ENCODE measurements around the gene SFXN5. TPM values are rescaled to one million over a fixed set of nuclear protein-coding genes. Genes with fewer than 3 reads are reported as not detected.
A peak's percentile ranks its signal among the peaks of the same experiment; 100 is the strongest.

The SFXN5 gene
- total RNA-seq, 1 experiment from 2014 or later: 31.3 TPM

GRCh38 chr2:72926368-72926767 lies 145.1 kb downstream of the SFXN5 start:
- no peak overlapping the region for H3K4me3 ChIP-seq (ENCODE audit: low read depth, low read length)
- ChIA-PET POLR2A (no interaction called here), CTCF (interaction anchor here (0.6 to 1.7 kb wide), 2 partner anchors 33 to 39 kb away, joined by 3 to 12 read pairs; partner anchors contain the start of gene SPR)
- DNase-seq: no peak
- no peak overlapping the region for H3K27ac Mint-ChIP-seq (ENCODE audit: unreplicated experiment)
- no peaks in the 10 kb centered on the region for H3K36me3 ChIP-seq (ENCODE audit: control insufficient read depth, insufficient read depth, low read length)
- no TSS peak for BruUV-seq (replicated peaks)
- H3K4me3 Mint-ChIP-seq (ENCODE audit: unreplicated experiment): no peak overlapping the region
- no peaks in the 10 kb centered on the region for H3K9me3 Mint-ChIP-seq (ENCODE audit: unreplicated experiment)
- H3K27me3 ChIP-seq (replicated peaks; ENCODE audit: control insufficient read depth, insufficient read depth, low read length): peaks cover 3% of the 10 kb centered on the region; the same call in 1 of the 2 replicates
- no peaks in the 10 kb centered on the region for H3K4me1 ChIP-seq
- TF ChIP-seq, protein P1, sequence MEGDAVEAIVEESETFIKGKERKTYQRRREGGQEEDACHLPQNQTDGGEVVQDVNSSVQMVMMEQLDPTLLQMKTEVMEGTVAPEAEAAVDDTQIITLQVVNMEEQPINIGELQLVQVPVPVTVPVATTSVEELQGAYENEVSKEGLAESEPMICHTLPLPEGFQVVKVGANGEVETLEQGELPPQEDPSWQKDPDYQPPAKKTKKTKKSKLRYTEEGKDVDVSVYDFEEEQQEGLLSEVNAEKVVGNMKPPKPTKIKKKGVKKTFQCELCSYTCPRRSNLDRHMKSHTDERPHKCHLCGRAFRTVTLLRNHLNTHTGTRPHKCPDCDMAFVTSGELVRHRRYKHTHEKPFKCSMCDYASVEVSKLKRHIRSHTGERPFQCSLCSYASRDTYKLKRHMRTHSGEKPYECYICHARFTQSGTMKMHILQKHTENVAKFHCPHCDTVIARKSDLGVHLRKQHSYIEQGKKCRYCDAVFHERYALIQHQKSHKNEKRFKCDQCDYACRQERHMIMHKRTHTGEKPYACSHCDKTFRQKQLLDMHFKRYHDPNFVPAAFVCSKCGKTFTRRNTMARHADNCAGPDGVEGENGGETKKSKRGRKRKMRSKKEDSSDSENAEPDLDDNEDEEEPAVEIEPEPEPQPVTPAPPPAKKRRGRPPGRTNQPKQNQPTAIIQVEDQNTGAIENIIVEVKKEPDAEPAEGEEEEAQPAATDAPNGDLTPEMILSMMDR (IDR thresholded peaks at IDR 0.05; ENCODE audit: insufficient read depth in 1 of 2, low read depth in 1 of 2, low read length in 1 of 2, severe bottlenecking in 1 of 2, unreplicated experiment in 1 of 2): no peak
- H3K4me1 Mint-ChIP-seq (ENCODE audit: low read depth, unreplicated experiment): no peaks in the 10 kb centered on the region
- no peaks in the 10 kb centered on the region for H3K36me3 Mint-ChIP-seq (ENCODE audit: insufficient read depth, unreplicated experiment)
- H3K27me3 Mint-ChIP-seq (ENCODE audit: insufficient read depth, unreplicated experiment): peaks cover 11% of the 10 kb centered on the region
- intact Hi-C loops (cut with micrococcal nuclease; ENCODE audit: unreplicated experiment): no loop called here
- no peaks in the 10 kb centered on the region for H3K9me3 ChIP-seq

DNA sequence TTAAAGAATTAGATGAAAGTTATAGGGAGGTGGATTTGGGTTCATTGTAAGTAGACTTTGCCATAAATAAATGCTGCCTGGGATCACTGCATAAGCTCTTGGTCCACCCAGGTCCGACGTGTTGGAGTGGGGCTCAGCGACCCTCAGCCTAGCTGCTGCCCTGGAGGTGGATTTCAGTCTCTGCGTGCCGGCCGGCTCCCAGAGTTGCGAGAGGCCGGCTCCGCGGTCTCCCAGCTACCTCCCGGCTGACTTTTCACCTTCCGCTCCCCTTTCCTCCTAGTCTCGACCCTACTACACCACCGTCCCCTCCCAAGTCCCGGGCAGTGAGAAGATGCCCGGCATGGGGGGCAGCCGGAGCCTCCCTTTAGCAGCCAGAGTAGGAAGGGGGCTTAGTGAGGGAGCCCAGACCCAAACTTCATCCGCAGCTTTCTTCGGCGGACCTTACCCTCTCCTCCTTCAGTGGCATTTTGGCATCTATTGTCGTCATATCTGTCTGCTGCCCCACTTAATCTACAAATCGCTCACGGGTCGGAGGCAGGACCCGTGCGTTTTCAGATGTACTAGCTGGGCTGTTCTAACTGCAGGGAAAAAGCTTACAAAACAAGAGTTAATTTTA lies 146.1 kb downstream of the SFXN5 start:
- Histone ChIP-seq H3K9me3 (no peaks in the 10 kb centered on the region), H3K27me3 (replicated peaks; ENCODE audit: control insufficient read depth, insufficient read depth, low read length) (peaks cover 3% of the 10 kb centered on the region; the same call in 1 of the 2 replicates), H3K36me3 (ENCODE audit: control insufficient read depth, insufficient read depth, low read length) (no peaks in the 10 kb centered on the region), H3K4me1 (0 out of 2 replicates have a peak, but pooled peaks cover 1% of the 10 kb centered on the region), H3K4me3 (ENCODE audit: low read depth, low read length) (no peak overlapping the region)
- BruUV-seq (replicated peaks): no TSS peak
- no peaks in the 10 kb centered on the region for H3K9me3 Mint-ChIP-seq (ENCODE audit: unreplicated experiment)
- TF ChIP-seq, protein P1 (IDR thresholded peaks at IDR 0.05; ENCODE audit: insufficient read depth in 1 of 2, low read depth in 1 of 2, low read length in 1 of 2, severe bottlenecking in 1 of 2, unreplicated experiment in 1 of 2): no peak
- ChIA-PET CTCF (interaction anchor here (1.1 kb wide), 1 partner anchor 14 kb away, joined by 4 read pairs; no protein-coding TSS in a partner anchor), POLR2A (no interaction called here)
- DNase-seq: peak in 1 of 2 experiments; percentile 30
- intact Hi-C loops (cut with micrococcal nuclease; ENCODE audit: unreplicated experiment): no loop called here
- no peak overlapping the region for H3K4me3 Mint-ChIP-seq (ENCODE audit: unreplicated experiment)
- H3K4me1 Mint-ChIP-seq (ENCODE audit: low read depth, unreplicated experiment): no peaks in the 10 kb centered on the region
- H3K27ac Mint-ChIP-seq (ENCODE audit: unreplicated experiment): no peak overlapping the region
- no peaks in the 10 kb centered on the region for H3K36me3 Mint-ChIP-seq (ENCODE audit: insufficient read depth, unreplicated experiment)
- peaks cover 11% of the 10 kb centered on the region for H3K27me3 Mint-ChIP-seq (ENCODE audit: insufficient read depth, unreplicated experiment)

DNA sequence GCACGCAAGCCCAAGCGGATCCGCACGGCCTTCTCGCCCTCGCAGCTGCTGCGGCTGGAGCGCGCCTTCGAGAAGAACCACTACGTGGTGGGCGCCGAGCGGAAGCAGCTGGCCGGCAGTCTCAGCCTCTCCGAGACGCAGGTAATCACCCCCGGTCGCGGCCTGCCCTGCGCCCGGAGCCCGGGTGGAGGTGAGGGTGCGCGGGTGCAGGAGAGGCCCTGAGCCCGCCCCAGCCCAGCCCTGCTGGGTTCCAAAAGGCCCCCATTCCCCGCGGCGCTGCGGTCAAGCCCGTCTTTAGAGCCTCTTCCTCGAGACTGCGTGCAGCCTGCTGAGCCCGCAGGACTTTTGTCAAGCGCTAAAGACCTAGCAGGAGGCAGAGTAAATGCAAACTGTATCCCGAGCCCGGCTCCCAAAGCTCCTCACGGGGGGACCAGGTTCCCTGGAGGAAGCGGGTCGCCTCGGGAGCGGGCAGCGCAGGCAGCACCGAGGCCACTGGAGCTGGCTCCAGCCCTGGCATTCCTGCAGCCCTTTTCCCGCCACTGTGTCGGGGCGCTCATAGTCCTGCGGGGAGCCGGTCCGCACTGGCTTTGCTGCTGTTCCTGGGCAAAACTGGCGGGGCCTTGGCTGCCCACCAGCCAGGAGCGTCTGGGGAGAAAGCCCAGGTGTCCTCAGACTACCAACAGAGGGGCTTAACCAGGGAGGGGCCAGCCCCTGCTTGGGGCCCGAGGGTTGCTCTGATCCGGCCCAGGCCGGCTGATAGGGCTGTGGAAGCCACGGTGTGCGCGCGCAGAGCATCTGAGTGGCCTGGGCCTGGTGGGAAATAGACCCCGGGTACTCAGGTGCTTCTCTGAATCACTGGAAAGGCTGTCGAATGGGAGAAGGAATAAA lies 146.9 kb downstream of the SFXN5 start:
- intact Hi-C loops (cut with micrococcal nuclease; ENCODE audit: unreplicated experiment): no loop called here
- ChIA-PET POLR2A (no interaction called here), CTCF (interaction anchor here (1.1 kb wide), 1 partner anchor 15 kb away, joined by 4 read pairs; no protein-coding TSS in a partner anchor)
- Mint-ChIP-seq H3K27me3 (ENCODE audit: insufficient read depth, unreplicated experiment) (peaks cover 11% of the 10 kb centered on the region), H3K36me3 (ENCODE audit: insufficient read depth, unreplicated experiment) (no peaks in the 10 kb centered on the region), H3K27ac (ENCODE audit: unreplicated experiment) (no peak overlapping the region), H3K9me3 (ENCODE audit: unreplicated experiment) (no peaks in the 10 kb centered on the region), H3K4me1 (ENCODE audit: low read depth, unreplicated experiment) (no peaks in the 10 kb centered on the region), H3K4me3 (ENCODE audit: unreplicated experiment) (no peak overlapping the region)
- no peaks in the 10 kb centered on the region for H3K9me3 ChIP-seq
- H3K4me3 ChIP-seq (ENCODE audit: low read depth, low read length): no peak overlapping the region
- H3K4me1 ChIP-seq: peaks cover 5% of the 10 kb centered on the region; the same call in 1 of the 2 replicates
- no TSS peak for BruUV-seq (replicated peaks)
- TF ChIP-seq, protein P1 (IDR thresholded peaks at IDR 0.05; ENCODE audit: insufficient read depth in 1 of 2, low read depth in 1 of 2, low read length in 1 of 2, severe bottlenecking in 1 of 2, unreplicated experiment in 1 of 2): no peak
- peak in 1 of 2 experiments; percentile 13 for DNase-seq
- no peaks in the 10 kb centered on the region for H3K36me3 ChIP-seq (ENCODE audit: control insufficient read depth, insufficient read depth, low read length)
- H3K27me3 ChIP-seq (replicated peaks; ENCODE audit: control insufficient read depth, insufficient read depth, low read length): peaks cover 3% of the 10 kb centered on the region; the same call in 1 of the 2 replicates

All from Caco-2 (cell line).